Stimulated activated CD8-positive, alpha-beta memory T cell treated with anti-CD3 and anti-CD28 coated beads, Interleukin-12 subunit alpha, Interleukin-12 subunit beta, amount 100 ng/mL, for 24 hours (primary cell): ENCODE data around the gene UGP2.

Experiments used
- DNase-seq: peaks from one replicate; pipeline ENCODE4 v3.0.0-alpha.2; 2020; ENCODE audit errors: extremely low read depth

Gene UGP2

GRCh38 chr2:63865159-63865799, 23.6 kb downstream of the UGP2 start:
- no peak for DNase-seq

GRCh38 chr2:63866009-63866709, 24.5 kb downstream of the UGP2 start:
- DNase-seq, result no peak

- no peak for DNase-seq
Observed at GRCh38 chr2:63870679-63871078, 29.0 kb downstream of the UGP2 start.

DNA sequence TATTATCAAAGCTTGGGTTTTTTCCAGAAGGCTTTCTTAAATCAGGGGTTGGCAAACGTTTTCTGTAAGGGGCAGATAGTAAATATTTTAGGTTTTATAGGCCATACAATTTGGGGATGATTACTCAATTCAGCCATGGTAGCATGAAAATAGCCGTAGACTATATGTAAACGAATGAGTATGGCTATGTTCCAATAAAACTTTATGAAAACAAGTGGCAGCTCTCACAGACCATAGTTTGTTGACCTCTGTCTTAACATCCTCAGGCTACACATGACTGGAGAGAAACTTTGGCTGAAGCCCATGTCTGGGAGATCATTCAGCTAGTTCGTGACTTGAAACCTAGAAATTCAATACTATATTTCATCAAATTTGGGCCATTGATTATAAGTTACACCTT, 30.2 kb downstream of the UGP2 start:
- DNase-seq, result no peak

DNA sequence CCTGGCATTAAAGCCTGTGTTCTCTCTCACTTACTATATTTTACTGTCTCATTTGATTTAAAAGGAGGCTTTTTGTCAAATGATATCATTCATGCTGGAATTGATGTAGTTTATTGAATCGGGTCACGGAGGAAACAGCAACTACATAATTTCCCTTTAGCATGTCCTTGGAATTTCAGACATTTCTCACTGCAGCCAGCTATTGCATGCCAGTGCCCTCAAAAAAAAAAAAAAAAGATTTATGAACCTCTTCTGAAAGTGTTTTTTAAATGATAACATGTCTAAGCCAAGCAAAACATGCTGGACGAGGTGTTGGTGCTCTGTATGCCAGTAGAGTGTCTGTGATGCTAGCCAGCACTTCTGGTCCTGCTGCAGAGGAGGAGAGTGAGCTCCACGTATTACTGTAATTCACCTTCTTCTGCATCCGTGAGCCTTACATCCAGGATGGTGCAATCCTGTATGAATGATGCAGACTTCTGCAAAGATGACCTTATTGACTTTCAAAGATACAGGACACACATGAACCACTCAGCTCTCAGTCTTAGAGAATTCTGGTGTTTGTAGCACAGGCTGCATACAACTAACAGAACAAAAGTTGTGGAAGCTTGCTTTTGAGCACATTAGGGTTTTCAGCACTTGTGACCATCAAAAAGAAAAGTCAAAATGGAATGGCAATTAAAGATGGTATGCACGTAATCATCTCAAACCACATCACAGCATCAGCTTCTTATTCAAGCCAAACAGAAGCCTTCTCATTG, 31.1 kb downstream of the UGP2 start:
- no peak for DNase-seq

DNA sequence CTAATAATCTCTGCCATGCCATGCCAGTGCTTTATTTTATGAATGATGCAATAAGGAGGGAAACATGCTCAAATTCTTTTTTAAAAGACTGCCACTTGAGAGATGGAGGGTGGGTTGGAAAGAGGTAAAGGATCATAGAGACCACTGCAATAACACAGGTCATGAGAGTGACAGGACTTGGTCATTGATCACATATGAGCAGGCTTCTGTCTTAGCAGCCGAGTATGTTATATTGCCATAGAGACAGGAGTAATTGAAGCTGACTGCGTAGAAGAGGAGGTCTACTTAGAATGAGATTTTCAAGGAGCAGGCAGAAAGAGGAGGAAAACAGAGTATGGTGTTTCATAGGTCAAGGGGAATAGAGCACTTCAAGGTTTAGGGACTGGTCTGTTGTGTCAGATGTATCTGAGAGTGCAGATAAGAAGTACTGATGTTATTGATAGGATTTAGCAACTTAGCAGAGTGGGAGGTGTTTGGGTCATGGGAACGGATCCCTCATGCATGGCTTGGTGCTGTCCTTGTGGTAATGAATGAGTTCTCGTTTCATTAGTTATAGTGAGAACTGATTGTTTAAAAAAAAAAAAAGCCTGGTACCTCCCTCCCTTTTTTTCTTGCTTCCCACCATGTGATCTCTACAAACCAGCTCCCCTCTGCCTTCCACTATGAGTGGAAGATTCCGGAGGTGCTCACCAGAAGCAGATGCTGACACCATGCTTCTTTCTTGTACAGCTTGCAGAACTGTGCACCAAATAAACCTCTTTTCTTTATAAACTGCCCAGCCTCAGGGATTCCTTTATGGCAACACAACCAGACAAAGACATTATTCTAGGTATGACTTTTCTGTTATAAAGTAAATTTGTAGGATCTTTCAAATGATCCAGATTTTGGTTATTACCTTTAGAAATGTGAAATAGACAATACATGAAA, 32.8 kb downstream of the UGP2 start:
- no peak for DNase-seq

DNA sequence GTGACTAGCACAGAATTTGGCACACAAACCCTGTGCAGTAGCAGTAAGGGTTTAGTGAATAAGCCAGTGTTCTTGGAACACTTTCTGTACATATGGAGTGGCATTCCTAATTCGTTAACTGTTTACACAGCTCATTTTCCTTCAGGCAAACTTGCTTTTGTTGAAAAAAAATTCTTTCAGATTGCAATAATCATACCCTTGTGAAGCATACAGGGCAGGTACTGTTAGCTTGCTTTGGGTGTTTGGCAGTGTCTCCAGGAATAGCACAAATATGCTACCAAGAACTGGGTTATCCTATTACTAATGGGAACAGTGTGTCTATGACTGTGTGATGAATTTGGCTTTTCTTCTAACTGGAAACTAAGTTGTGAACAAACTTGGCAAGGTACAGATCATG, 33.4 kb downstream of the UGP2 start:
- no peak for DNase-seq

GRCh38 chr2:63875559-63876245, 34.0 kb downstream of the UGP2 start:
- no peak for DNase-seq

DNA sequence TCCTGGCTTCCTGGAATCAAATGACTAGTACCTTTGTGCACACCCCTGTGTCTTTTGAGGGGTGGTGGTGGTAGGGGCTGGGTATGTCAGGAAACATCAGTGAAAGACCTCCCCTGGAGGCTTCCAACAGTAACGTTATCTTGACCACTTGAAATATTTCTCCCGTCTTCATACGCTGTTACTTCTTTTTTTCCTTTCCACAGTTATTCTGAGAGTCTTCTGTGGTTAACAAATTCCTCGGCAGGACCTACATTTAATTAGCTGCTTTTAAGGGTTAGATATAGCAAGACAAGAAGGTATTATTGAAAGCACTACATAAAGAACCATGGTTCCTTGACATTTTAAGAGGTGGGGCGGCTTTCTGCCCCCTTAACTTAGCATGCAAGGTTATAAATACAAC, 34.6 kb downstream of the UGP2 start:
- no peak for DNase-seq

- DNase-seq, result no peak
Observed at GRCh38 chr2:63878486-63878885, 36.8 kb downstream of the UGP2 start.

- no peak for DNase-seq
Observed at GRCh38 chr2:63879876-63880433, 38.3 kb downstream of the UGP2 start.

- DNase-seq, result no peak
Observed at GRCh38 chr2:63880625-63881024, 38.9 kb downstream of the UGP2 start.

GRCh38 chr2:63881205-63881604, 39.5 kb downstream of the UGP2 start:
- no peak for DNase-seq

- no peak for DNase-seq
Observed at GRCh38 chr2:63882395-63883105, 40.9 kb downstream of the UGP2 start.

- no peak for DNase-seq
Observed at GRCh38 chr2:63886445-63886844, 44.7 kb downstream of the UGP2 start.

DNA sequence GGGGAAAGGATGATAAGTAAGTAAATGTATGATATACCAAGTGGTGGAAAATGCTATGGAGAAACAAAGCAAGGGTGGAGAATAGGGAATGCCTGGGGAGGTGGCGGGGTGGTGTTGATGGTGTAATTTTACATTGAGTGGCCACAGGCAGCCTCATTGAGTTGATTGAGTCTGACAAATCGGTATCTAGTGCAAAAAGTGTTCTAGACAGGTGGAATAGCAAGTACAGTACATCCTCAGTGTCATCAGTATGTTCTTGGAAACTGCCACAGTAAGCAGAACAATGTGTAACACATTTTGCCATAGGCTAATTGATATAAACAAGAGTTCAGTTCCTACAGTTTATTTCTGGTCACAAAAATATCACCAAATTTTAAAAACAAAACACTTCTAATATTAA, 46.4 kb downstream of the UGP2 start:
- no peak for DNase-seq

GRCh38 chr2:63888490-63889402, 47.0 kb downstream of the UGP2 start:
- DNase-seq, result no peak

DNA sequence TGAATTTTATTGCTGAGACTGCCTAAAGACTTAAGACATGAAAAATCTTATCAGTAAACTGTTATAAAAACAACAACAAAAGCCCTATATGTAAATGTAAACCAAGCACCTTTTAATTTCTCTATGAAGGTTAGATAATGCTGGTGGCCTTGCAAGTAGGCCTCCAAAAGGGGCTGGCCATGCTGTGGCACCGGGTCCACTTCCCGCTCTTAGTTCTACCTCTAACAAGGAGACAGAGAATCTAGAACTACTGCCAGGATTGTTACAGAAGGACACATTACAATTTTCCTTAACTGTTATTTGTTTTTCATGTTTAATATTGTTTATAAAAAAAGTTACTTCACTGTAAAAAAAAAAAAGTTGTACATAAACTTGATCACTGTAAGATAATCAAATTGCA, 49.0 kb downstream of the UGP2 start:
- no peak for DNase-seq

- no peak for DNase-seq
Observed at GRCh38 chr2:63891488-63892030, 49.9 kb downstream of the UGP2 start.
